ENCODE measurements around the gene ANKRD12.

DNA sequence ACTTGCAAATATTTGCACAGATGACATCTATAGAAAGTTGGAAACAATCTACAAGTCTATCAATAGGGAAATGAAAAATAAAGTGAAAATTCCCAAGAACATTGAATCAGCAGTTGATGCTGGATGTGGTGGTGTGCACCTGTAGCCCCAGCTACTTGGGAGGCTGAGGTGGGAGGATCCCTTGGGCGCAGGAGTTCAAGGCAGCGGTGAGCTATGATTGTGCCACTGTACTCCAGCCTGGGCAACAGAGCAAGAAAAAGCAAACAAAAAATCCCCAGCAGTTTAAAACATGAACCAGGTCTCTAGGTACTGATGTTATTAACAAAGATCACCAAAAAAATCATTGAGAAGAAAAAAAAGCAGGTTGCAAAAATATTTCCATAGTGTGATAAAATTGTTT is 49.4 kb upstream of the ANKRD12 start:
- TF ChIP-seq ZNF302 (tag by site-specific recombination; IDR thresholded peaks at IDR 0.05; ENCODE audit: low read depth) (no peak), ZNF521 (tag by site-specific recombination; IDR thresholded peaks at IDR 0.05) (no peak), ZNF658 (tag by site-specific recombination; IDR thresholded peaks at IDR 0.05) (no peak), SP2 (tag by site-specific recombination; IDR thresholded peaks at IDR 0.05) (no peak), ZNF792 (tag by site-specific recombination; IDR thresholded peaks at IDR 0.05) (no peak), BCL11B (tag by site-specific recombination; IDR thresholded peaks at IDR 0.05; ENCODE audit: low read depth) (no peak), YY2 (tag by site-specific recombination; IDR thresholded peaks at IDR 0.05) (no peak), ZNF549 (tag by site-specific recombination; IDR thresholded peaks at IDR 0.05) (no peak), ZNF2 (tag by site-specific recombination; IDR thresholded peaks at IDR 0.05) (no peak)
- TF ChIP-seq, protein P1, sequence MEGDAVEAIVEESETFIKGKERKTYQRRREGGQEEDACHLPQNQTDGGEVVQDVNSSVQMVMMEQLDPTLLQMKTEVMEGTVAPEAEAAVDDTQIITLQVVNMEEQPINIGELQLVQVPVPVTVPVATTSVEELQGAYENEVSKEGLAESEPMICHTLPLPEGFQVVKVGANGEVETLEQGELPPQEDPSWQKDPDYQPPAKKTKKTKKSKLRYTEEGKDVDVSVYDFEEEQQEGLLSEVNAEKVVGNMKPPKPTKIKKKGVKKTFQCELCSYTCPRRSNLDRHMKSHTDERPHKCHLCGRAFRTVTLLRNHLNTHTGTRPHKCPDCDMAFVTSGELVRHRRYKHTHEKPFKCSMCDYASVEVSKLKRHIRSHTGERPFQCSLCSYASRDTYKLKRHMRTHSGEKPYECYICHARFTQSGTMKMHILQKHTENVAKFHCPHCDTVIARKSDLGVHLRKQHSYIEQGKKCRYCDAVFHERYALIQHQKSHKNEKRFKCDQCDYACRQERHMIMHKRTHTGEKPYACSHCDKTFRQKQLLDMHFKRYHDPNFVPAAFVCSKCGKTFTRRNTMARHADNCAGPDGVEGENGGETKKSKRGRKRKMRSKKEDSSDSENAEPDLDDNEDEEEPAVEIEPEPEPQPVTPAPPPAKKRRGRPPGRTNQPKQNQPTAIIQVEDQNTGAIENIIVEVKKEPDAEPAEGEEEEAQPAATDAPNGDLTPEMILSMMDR (tag by site-specific recombination; IDR thresholded peaks at IDR 0.05), result no peak
- TF ChIP-seq, protein P2, sequence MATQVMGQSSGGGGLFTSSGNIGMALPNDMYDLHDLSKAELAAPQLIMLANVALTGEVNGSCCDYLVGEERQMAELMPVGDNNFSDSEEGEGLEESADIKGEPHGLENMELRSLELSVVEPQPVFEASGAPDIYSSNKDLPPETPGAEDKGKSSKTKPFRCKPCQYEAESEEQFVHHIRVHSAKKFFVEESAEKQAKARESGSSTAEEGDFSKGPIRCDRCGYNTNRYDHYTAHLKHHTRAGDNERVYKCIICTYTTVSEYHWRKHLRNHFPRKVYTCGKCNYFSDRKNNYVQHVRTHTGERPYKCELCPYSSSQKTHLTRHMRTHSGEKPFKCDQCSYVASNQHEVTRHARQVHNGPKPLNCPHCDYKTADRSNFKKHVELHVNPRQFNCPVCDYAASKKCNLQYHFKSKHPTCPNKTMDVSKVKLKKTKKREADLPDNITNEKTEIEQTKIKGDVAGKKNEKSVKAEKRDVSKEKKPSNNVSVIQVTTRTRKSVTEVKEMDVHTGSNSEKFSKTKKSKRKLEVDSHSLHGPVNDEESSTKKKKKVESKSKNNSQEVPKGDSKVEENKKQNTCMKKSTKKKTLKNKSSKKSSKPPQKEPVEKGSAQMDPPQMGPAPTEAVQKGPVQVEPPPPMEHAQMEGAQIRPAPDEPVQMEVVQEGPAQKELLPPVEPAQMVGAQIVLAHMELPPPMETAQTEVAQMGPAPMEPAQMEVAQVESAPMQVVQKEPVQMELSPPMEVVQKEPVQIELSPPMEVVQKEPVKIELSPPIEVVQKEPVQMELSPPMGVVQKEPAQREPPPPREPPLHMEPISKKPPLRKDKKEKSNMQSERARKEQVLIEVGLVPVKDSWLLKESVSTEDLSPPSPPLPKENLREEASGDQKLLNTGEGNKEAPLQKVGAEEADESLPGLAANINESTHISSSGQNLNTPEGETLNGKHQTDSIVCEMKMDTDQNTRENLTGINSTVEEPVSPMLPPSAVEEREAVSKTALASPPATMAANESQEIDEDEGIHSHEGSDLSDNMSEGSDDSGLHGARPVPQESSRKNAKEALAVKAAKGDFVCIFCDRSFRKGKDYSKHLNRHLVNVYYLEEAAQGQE (tag by site-specific recombination; IDR thresholded peaks at IDR 0.05), result no peak
- TF ChIP-seq, protein P3, sequence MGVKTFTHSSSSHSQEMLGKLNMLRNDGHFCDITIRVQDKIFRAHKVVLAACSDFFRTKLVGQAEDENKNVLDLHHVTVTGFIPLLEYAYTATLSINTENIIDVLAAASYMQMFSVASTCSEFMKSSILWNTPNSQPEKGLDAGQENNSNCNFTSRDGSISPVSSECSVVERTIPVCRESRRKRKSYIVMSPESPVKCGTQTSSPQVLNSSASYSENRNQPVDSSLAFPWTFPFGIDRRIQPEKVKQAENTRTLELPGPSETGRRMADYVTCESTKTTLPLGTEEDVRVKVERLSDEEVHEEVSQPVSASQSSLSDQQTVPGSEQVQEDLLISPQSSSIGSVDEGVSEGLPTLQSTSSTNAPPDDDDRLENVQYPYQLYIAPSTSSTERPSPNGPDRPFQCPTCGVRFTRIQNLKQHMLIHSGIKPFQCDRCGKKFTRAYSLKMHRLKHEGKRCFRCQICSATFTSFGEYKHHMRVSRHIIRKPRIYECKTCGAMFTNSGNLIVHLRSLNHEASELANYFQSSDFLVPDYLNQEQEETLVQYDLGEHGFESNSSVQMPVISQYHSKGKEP (tag by site-specific recombination; IDR thresholded peaks at IDR 0.05), result no peak
- TF ChIP-seq, protein P4, sequence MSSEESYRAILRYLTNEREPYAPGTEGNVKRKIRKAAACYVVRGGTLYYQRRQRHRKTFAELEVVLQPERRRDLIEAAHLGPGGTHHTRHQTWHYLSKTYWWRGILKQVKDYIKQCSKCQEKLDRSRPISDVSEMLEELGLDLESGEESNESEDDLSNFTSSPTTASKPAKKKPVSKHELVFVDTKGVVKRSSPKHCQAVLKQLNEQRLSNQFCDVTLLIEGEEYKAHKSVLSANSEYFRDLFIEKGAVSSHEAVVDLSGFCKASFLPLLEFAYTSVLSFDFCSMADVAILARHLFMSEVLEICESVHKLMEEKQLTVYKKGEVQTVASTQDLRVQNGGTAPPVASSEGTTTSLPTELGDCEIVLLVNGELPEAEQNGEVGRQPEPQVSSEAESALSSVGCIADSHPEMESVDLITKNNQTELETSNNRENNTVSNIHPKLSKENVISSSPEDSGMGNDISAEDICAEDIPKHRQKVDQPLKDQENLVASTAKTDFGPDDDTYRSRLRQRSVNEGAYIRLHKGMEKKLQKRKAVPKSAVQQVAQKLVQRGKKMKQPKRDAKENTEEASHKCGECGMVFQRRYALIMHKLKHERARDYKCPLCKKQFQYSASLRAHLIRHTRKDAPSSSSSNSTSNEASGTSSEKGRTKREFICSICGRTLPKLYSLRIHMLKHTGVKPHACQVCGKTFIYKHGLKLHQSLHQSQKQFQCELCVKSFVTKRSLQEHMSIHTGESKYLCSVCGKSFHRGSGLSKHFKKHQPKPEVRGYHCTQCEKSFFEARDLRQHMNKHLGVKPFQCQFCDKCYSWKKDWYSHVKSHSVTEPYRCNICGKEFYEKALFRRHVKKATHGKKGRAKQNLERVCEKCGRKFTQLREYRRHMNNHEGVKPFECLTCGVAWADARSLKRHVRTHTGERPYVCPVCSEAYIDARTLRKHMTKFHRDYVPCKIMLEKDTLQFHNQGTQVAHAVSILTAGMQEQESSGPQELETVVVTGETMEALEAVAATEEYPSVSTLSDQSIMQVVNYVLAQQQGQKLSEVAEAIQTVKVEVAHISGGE (tag by site-specific recombination; conservative IDR thresholded peaks at IDR 0.05; ENCODE audit: low read depth), result no peak

All from HEK293 (cell line).